SK-N-SH treated with all-trans-retinoic acid at 6 μM for 48 hours (cell line): ENCODE measurements around the gene FPR1.

ENCODE experiments used
- ESRRG ChIP-seq: fragments of 250-450 bp; sonication (Bioruptor Pico); IDR thresholded peaks from 2 replicates; pipeline ENCODE4 v1.6.1; 2021; ENCODE audit warnings: mild to moderate bottlenecking
- ISL1 ChIP-seq: fragments of 250-450 bp; sonication (Bioruptor Pico); IDR thresholded peaks from 2 replicates; pipeline ENCODE4 v2.1.2; 2022; ENCODE audit warnings: mild to moderate bottlenecking, moderate library complexity
- OSR1 ChIP-seq: fragments of 250-450 bp; sonication (Bioruptor Pico); IDR thresholded peaks from 2 replicates; pipeline ENCODE4 v1.8.0; 2022; ENCODE audit warnings: moderate library complexity, mild to moderate bottlenecking, inconsistent platforms
- TCF4 ChIP-seq: fragments of 250-450 bp; sonication (Bioruptor Pico); IDR thresholded peaks from 2 replicates; pipeline ENCODE4 v1.8.0; 2021; ENCODE audit warnings: mild to moderate bottlenecking, moderate library complexity, borderline replicate concordance
- TF ChIP-seq, protein P1 (sequence below): fragments of 250-450 bp; sonication (Bioruptor Pico); IDR thresholded peaks from 2 replicates; pipeline ENCODE4 v1.5.0; 2020; ENCODE audit warnings: mild to moderate bottlenecking, moderate library complexity

DNA sequence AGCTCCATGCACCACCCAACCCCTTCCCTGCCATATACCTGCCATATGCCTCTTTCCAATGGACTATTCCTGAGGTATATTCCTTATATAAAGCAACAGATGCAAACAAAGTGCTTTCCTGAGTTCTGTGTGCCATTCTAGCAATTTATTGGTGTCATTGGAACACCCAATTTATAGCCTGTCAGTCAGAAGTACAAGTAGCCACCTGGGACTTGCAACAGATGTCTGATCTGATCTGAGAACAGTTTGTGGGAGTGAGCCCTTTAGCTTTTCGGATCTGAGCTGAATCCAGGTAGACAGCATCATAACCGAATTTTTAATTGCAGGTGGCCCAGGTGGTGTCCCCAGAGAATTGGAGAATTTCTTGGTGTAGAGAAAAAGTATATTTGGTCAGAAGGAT is 42.3 kb upstream of the FPR1 start:
- no peak for TF ChIP-seq TCF4
- TF ChIP-seq ESRRG: no peak
- TF ChIP-seq, protein P1, sequence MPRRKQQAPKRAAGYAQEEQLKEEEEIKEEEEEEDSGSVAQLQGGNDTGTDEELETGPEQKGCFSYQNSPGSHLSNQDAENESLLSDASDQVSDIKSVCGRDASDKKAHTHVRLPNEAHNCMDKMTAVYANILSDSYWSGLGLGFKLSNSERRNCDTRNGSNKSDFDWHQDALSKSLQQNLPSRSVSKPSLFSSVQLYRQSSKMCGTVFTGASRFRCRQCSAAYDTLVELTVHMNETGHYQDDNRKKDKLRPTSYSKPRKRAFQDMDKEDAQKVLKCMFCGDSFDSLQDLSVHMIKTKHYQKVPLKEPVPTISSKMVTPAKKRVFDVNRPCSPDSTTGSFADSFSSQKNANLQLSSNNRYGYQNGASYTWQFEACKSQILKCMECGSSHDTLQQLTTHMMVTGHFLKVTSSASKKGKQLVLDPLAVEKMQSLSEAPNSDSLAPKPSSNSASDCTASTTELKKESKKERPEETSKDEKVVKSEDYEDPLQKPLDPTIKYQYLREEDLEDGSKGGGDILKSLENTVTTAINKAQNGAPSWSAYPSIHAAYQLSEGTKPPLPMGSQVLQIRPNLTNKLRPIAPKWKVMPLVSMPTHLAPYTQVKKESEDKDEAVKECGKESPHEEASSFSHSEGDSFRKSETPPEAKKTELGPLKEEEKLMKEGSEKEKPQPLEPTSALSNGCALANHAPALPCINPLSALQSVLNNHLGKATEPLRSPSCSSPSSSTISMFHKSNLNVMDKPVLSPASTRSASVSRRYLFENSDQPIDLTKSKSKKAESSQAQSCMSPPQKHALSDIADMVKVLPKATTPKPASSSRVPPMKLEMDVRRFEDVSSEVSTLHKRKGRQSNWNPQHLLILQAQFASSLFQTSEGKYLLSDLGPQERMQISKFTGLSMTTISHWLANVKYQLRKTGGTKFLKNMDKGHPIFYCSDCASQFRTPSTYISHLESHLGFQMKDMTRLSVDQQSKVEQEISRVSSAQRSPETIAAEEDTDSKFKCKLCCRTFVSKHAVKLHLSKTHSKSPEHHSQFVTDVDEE: no peak
- no peak for TF ChIP-seq ISL1 (CRISPR knock-in tag)
- no peak for TF ChIP-seq OSR1 (CRISPR knock-in tag)
